CD4-positive, alpha-beta T cell treated with Interleukin-15 for 4 hours (primary cell): ENCODE measurements around the gene ADAMTS9.

Experiments
- DNase-seq: peaks from one replicate; pipeline ENCODE4 v3.0.0-alpha.2; 2020; ENCODE audit warnings: low spot score

ADAMTS9 gene

GRCh38 chr3:64651741-64652241 lies 36.0 kb downstream of the ADAMTS9 start:
- no peak for DNase-seq

- DNase-seq = no peak
Observed at GRCh38 chr3:64651303-64651702, 36.5 kb downstream of the ADAMTS9 start.

GRCh38 chr3:64650715-64651114 lies 37.1 kb downstream of the ADAMTS9 start:
- no peak for DNase-seq

GRCh38 chr3:64650096-64650622 lies 37.6 kb downstream of the ADAMTS9 start:
- DNase-seq = no peak

GRCh38 chr3:64648927-64649906 lies 38.6 kb downstream of the ADAMTS9 start:
- DNase-seq = no peak

- DNase-seq = no peak
Observed at GRCh38 chr3:64647825-64648224, 40.0 kb downstream of the ADAMTS9 start.

GRCh38 chr3:64645243-64645642 lies 42.6 kb downstream of the ADAMTS9 start:
- DNase-seq = no peak

GRCh38 chr3:64644483-64644882 lies 43.3 kb downstream of the ADAMTS9 start:
- no peak for DNase-seq

GRCh38 chr3:64642327-64643151 lies 45.3 kb downstream of the ADAMTS9 start:
- DNase-seq = no peak

- no peak for DNase-seq
Observed at GRCh38 chr3:64638981-64639481, 48.8 kb downstream of the ADAMTS9 start.

GRCh38 chr3:64638511-64638910 lies 49.3 kb downstream of the ADAMTS9 start:
- DNase-seq = no peak

GRCh38 chr3:64634417-64634816 lies 53.4 kb downstream of the ADAMTS9 start:
- no peak for DNase-seq

GRCh38 chr3:64631951-64632350 lies 55.8 kb downstream of the ADAMTS9 start:
- DNase-seq = no peak

- no peak for DNase-seq
Observed at GRCh38 chr3:64627471-64628321, 60.1 kb downstream of the ADAMTS9 start.

GRCh38 chr3:64627042-64627441 lies 60.8 kb downstream of the ADAMTS9 start:
- no peak for DNase-seq

GRCh38 chr3:64625381-64625780 lies 62.4 kb downstream of the ADAMTS9 start:
- no peak for DNase-seq

GRCh38 chr3:64623125-64623524 lies 64.7 kb downstream of the ADAMTS9 start:
- no peak for DNase-seq

GRCh38 chr3:64621726-64622395 lies 65.9 kb downstream of the ADAMTS9 start:
- no peak for DNase-seq

- DNase-seq = no peak
Observed at GRCh38 chr3:64621275-64621674, 66.5 kb downstream of the ADAMTS9 start.

GRCh38 chr3:64620020-64620419 lies 67.8 kb downstream of the ADAMTS9 start:
- DNase-seq = no peak

- DNase-seq = no peak
Observed at GRCh38 chr3:64619216-64619615, 68.6 kb downstream of the ADAMTS9 start.
